Common myeloid progenitor, CD34-positive (primary cell): ENCODE data around the gene MTHFD2L.
A peak's percentile ranks its signal among the peaks of the same experiment; 100 is the strongest.

Experiments
- CTCF ChIA-PET: fragments of 350-600 bp; sonication (Branson Sonifier 250); formaldehyde crosslinking; loops from one replicate; lab custom pipeline; 2021; ENCODE audit warnings: antibody characterized with exemption; lab: Charles Lee
- POLR2A ChIA-PET: fragments of 350-600 bp; sonication (Branson Sonifier 250); formaldehyde crosslinking; loops from one replicate; lab custom pipeline; 2021; ENCODE audit warnings: antibody characterized with exemption; lab: Charles Lee
- DNase-seq, 3 donors: peaks; one replicate each; pipeline versions ENCODE4 v3.0.0 to v3.0.0-alpha.2; 2013
- H3K27ac ChIP-seq, 2 experiments: 1 replicate in 1 of 2; 2 replicates in 1 of 2; pipeline ENCODE4 v1.7.0; 2013; ENCODE audit warnings: inconsistent platforms in 2 of 2, low read length in 2 of 2, mild to moderate bottlenecking in 2 of 2, low read depth in 1 of 2, moderate library complexity in 1 of 2; ENCODE audit not compliant: severe bottlenecking in 2 of 2, insufficient read depth in 1 of 2, poor library complexity in 1 of 2
- H3K27me3 ChIP-seq, 5 experiments: replicated peaks in 2 of 5; 1 replicate in 3 of 5; 2 replicates in 2 of 5; pipeline versions ENCODE4 v1.6.1 to v1.7.0; 2013; ENCODE audit warnings: low read length in 4 of 5, mild to moderate bottlenecking in 2 of 5, moderate library complexity in 2 of 5, inconsistent platforms in 1 of 5; ENCODE audit not compliant: insufficient read depth in 5 of 5, control insufficient read depth in 4 of 5
- H3K36me3 ChIP-seq, 4 experiments: 1 replicate in 2 of 4; 2 replicates in 2 of 4; pipeline versions ENCODE4 v1.6.1 to v1.7.0; 2013; ENCODE audit warnings: low read length in 3 of 4, control low read depth in 1 of 4, mild to moderate bottlenecking in 1 of 4; ENCODE audit not compliant: control insufficient read depth in 4 of 4, insufficient read depth in 4 of 4
- H3K4me1 ChIP-seq, 4 experiments: 1 replicate in 3 of 4; 2 replicates in 1 of 4; pipeline versions ENCODE4 v1.6.1 to v1.7.1; 2013; ENCODE audit warnings: low read length in 3 of 4, mild to moderate bottlenecking in 3 of 4, control low read depth in 1 of 4, inconsistent platforms in 1 of 4, moderate library complexity in 1 of 4; ENCODE audit not compliant: control insufficient read depth in 4 of 4, insufficient read depth in 4 of 4; ENCODE audit errors: control extremely low read depth in 1 of 4
- H3K4me3 ChIP-seq, 7 experiments: 1 replicate in 4 of 7; 2 replicates in 3 of 7; pipeline versions ENCODE4 v1.5.1 to v1.7.0; 2013; ENCODE audit warnings: mild to moderate bottlenecking in 7 of 7, low read length in 6 of 7, moderate library complexity in 6 of 7, inconsistent platforms in 2 of 7, low read depth in 2 of 7, control low read depth in 1 of 7; ENCODE audit not compliant: insufficient read depth in 4 of 7, control insufficient read depth in 1 of 7; ENCODE audit errors: extremely low read depth in 1 of 7
- H3K9me3 ChIP-seq, 5 experiments: 1 replicate in 4 of 5; 2 replicates in 1 of 5; pipeline versions ENCODE4 v1.6.1 to v1.7.1; 2013; ENCODE audit warnings: low read length in 4 of 5, mild to moderate bottlenecking in 2 of 5, inconsistent platforms in 1 of 5, low read depth in 1 of 5, moderate library complexity in 1 of 5; ENCODE audit not compliant: control insufficient read depth in 4 of 5, insufficient read depth in 2 of 5; ENCODE audit errors: control extremely low read depth in 1 of 5
- WGBS: methylation state at CpG from one replicate; pipeline ENCODE4 v1.1.5; 2013; ENCODE audit not compliant: insufficient coverage; 5-methylcytosine and 5-hydroxymethylcytosine counted together

The MTHFD2L gene

GRCh38 chr4:74267998-74268606, 110.2 kb downstream of the MTHFD2L start:
- POLR2A ChIA-PET, result interaction anchor here (1.2 kb wide), 1 partner anchor 15 kb away, joined by 3 read pairs; no protein-coding TSS in a partner anchor
- DNase-seq, result peak in 1 of 3 donors; percentile 32

DNA sequence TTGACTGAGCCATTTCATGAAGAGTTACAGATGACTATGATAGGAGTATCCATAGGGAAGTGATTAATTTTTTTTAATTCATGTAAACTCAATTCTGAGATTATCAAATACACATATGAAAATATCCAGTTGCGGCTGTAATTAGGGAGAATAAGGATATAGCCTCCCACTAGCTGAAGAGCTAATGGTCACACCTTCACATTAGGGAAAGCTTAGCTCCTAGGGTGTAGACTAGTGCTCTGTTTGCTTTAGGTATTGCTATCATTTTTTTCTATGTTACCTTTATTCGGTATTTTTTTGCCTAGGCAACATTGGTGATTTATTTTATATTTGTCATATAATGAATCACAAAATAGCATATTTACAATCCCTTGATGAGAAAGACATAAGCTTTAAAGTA, 110.7 kb downstream of the MTHFD2L start:
- POLR2A ChIA-PET, result no interaction called here
- no peak for DNase-seq
- Histone ChIP-seq H3K27me3 (no peaks in the 10 kb centered on the region), H3K4me3 (no peak overlapping the region), H3K4me1 (peaks cover 0 to 13% (median 3%) of the 10 kb centered on the region in 4 experiments), H3K36me3 (peaks cover 0 to 4% (median 2%) of the 10 kb centered on the region in 4 experiments), H3K9me3 (peaks cover 0 to 3% (median 0%) of the 10 kb centered on the region in 5 experiments), H3K27ac (no peak overlapping the region)
- CTCF ChIA-PET, result interaction anchor here (1.0 kb wide), 1 partner anchor 18 kb away, joined by 3 read pairs; no protein-coding TSS in a partner anchor
- WGBS, result no CpG with 5 or more reads among the region's 2 CpGs

More at GRCh38 chr4:74267998-74268606, 110.2 kb downstream of the MTHFD2L start:
- CTCF ChIA-PET, result interaction anchor here (1.0 kb wide), 1 partner anchor 18 kb away, joined by 3 read pairs; no protein-coding TSS in a partner anchor
- peaks cover 0 to 16% (median 3%) of the 10 kb centered on the region in 4 experiments for H3K4me1 ChIP-seq
- H3K9me3 ChIP-seq, result peaks cover 0 to 3% (median 0%) of the 10 kb centered on the region in 5 experiments
- H3K4me3 ChIP-seq, result no peak overlapping the region
- H3K27ac ChIP-seq, result no peak overlapping the region
- H3K36me3 ChIP-seq, result peaks cover 0 to 4% (median 2%) of the 10 kb centered on the region in 4 experiments
- no peaks in the 10 kb centered on the region for H3K27me3 ChIP-seq

DNA sequence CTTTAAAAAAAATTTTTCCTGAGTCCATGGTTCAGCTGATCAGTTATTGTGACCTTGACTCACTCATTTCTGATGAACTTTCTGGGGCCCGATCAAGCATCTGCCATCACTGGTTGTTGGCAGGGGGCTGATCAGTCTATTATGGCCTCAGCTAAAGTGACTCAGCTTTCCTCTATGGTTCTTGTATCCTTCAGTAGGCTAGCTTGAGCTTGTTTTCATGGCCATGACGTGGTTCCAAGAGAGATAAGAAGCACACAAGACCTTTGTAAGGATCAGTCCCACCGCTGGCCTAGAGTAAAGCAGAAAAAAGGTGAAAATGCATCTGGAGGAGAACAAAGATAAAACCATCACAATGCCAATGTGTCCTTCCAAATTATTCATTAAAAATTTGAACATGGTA, 120.6 kb downstream of the MTHFD2L start:
- H3K4me3 ChIP-seq, result no peak overlapping the region
- no peak for DNase-seq
- no peaks in the 10 kb centered on the region for H3K9me3 ChIP-seq
- POLR2A ChIA-PET, result interaction anchor here (0.6 kb wide), 1 partner anchor 146 kb away, joined by 3 read pairs; no protein-coding TSS in a partner anchor
- H3K27me3 ChIP-seq, result no peaks in the 10 kb centered on the region
- H3K4me1 ChIP-seq, result no peaks in the 10 kb centered on the region
- H3K27ac ChIP-seq, result no peak overlapping the region
- 100% methylated on average over 3 of the region's 3 CpGs for WGBS
- H3K36me3 ChIP-seq, result peaks cover 0 to 44% (median 18%) of the 10 kb centered on the region in 4 experiments
- CTCF ChIA-PET, result interaction anchor here (1.0 to 1.8 kb wide), 5 partner anchors 10 to 50 kb away, joined by 3 to 5 read pairs (median 3); no protein-coding TSS in a partner anchor

DNA sequence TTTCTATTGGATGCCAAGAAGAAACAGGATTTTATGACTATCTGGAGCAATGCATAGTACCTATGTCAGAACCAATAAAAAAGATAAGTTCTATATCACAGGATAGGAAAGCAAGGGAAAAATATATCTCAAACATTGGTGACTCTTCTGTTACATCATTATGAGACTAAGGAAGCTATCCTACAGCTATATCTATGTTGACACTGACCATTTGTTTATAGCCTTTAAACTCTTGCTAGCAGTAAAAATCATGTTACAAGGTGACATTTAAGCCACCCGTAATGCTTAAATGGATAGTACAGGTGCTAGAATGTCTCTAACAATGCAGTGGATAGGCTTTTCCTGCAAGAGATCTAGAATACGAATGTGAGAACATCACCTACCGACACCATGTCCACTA, 121.8 kb downstream of the MTHFD2L start:
- CTCF ChIA-PET, result interaction anchor here (1.0 kb wide), 1 partner anchor 27 kb away, joined by 3 read pairs; no protein-coding TSS in a partner anchor

GRCh38 chr4:74282926-74283325, 125.0 kb downstream of the MTHFD2L start:
- DNase-seq, result peak in 2 of 3 donors; percentile 36 to 64
- no peaks in the 10 kb centered on the region for H3K27me3 ChIP-seq
- ChIA-PET CTCF (no interaction called here), POLR2A (interaction anchor here (0.6 kb wide), 1 partner anchor 15 kb away, joined by 3 read pairs; no protein-coding TSS in a partner anchor)
- H3K4me3 ChIP-seq, result no peak overlapping the region
- no peak overlapping the region for H3K27ac ChIP-seq
- no peaks in the 10 kb centered on the region for H3K9me3 ChIP-seq
- no peaks in the 10 kb centered on the region for H3K4me1 ChIP-seq
- peaks cover 0 to 29% (median 16%) of the 10 kb centered on the region in 4 experiments for H3K36me3 ChIP-seq

More for the DNA sequence above, 121.8 kb downstream of the MTHFD2L start:
- no peaks in the 10 kb centered on the region for H3K27me3 ChIP-seq
- no peaks in the 10 kb centered on the region for H3K9me3 ChIP-seq
- no peak overlapping the region for H3K4me3 ChIP-seq
- no peaks in the 10 kb centered on the region for H3K4me1 ChIP-seq
- no peak overlapping the region for H3K27ac ChIP-seq
- H3K36me3 ChIP-seq, result peaks cover 0 to 51% (median 21%) of the 10 kb centered on the region in 4 experiments
- WGBS, result 100% methylated on average over 3 of the region's 3 CpGs
- no peak for DNase-seq
- POLR2A ChIA-PET, result no interaction called here

DNA sequence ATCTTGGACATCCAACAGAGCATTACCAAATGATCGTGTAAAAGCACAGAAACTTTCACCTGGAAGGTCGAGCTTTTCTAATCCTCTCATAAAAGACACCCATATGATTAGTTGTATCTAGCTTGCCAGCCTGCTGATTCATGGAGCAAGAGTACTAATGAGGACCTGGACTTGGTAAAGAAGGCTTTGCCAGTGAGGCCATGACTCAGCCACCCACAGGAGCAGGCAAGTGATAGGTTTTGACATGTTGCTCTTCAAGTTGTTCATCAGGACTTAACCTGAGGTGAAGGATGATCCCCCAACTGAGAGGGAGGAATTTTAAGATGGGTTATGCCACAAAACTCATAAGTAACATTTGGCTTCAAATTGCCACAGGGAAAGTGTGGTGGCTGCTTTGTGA, 125.7 kb downstream of the MTHFD2L start:
- Histone ChIP-seq H3K9me3 (no peaks in the 10 kb centered on the region), H3K4me3 (no peak overlapping the region), H3K4me1 (no peaks in the 10 kb centered on the region), H3K27ac (no peak overlapping the region), H3K27me3 (no peaks in the 10 kb centered on the region), H3K36me3 (peaks cover 0 to 24% (median 13%) of the 10 kb centered on the region in 4 experiments)
- WGBS, result 100% methylated on average over 1 of the region's 2 CpGs
- no peak for DNase-seq
- ChIA-PET POLR2A (interaction anchor here (0.6 kb wide), 1 partner anchor 16 kb away, joined by 3 read pairs; no protein-coding TSS in a partner anchor), CTCF (no interaction called here)

DNA sequence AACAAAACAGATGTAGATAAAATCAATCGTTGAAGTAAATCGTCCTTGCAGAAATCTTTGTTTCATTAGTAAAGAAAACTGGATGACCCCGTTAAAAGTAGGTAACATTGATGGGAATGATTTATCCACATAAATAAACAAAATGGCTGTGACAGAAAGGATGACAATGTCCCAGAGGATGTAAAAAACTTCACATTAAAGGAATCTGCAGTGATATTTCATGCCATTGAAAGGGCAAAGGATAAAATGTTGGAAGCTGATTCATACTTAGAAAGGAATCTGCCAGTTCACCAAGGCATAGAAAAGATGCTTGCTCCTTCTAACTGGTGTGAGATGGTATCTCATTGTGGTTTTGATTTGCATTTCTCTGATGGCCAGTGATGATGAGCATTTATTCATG, 126.1 kb downstream of the MTHFD2L start:
- Histone ChIP-seq H3K9me3 (no peaks in the 10 kb centered on the region), H3K4me1 (no peaks in the 10 kb centered on the region), H3K36me3 (peaks cover 0 to 26% (median 14%) of the 10 kb centered on the region in 4 experiments), H3K4me3 (no peak overlapping the region), H3K27ac (no peak overlapping the region), H3K27me3 (no peaks in the 10 kb centered on the region)
- ChIA-PET CTCF (no interaction called here), POLR2A (no interaction called here)
- no CpG with 5 or more reads among the region's 3 CpGs for WGBS
- no peak for DNase-seq
